GM19328 (cell line): ENCODE results near the gene TECPR1.
"Not testable (repeated sequence)": the region's sequence is repeated elsewhere in the genome, so short reads cannot be mapped to it uniquely, and the experiment has no call there.

ENCODE experiments used
- ATAC-seq: cut with Tn5 transposase; IDR thresholded peaks from one replicate; pipeline ENCODE4 v1.9.1; 2021; ENCODE audit warnings: mild to moderate bottlenecking, moderate library complexity; ENCODE audit not compliant: unreplicated experiment

The TECPR1 gene

DNA sequence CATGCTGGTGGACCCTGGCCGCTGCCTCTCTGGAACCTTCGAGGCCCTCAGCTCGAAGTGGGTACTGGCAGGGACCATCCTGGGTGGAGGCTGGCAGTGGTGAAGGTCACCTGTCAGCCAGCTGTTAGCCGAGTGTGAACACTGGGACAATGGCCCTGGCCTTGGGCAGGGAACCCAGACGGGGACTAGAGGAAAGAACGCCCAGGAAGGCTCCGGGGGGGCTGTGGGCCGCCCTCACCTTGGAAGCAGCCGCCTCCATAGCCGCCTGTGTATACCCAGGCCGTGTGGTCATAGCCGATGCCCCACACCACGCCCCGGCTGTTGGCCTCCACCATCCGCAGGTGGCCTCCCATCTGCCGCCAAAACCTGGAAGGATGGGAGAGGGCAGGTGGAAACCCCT is 23.2 kb downstream of the TECPR1 start:
- no peak for ATAC-seq

DNA sequence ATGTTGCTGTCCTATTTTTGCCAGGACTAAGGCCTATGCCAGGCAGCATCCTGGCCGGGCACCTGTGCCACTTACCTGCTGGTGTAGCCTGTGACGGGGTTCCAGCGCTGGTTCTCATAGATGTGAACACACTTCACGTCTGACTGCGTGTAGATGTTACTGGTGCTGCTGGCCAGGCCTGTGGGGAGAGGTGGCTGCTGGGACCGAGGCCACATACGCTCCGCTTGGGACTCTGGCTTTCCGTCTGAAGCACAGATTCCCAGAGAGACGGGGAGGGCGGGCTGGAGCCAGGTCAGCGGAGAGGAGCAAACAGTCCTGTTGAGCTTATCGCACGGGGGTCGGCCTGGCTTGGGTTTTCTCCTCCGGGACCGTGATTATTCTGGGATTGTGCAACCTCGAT is 24.1 kb downstream of the TECPR1 start:
- ATAC-seq = no peak

DNA sequence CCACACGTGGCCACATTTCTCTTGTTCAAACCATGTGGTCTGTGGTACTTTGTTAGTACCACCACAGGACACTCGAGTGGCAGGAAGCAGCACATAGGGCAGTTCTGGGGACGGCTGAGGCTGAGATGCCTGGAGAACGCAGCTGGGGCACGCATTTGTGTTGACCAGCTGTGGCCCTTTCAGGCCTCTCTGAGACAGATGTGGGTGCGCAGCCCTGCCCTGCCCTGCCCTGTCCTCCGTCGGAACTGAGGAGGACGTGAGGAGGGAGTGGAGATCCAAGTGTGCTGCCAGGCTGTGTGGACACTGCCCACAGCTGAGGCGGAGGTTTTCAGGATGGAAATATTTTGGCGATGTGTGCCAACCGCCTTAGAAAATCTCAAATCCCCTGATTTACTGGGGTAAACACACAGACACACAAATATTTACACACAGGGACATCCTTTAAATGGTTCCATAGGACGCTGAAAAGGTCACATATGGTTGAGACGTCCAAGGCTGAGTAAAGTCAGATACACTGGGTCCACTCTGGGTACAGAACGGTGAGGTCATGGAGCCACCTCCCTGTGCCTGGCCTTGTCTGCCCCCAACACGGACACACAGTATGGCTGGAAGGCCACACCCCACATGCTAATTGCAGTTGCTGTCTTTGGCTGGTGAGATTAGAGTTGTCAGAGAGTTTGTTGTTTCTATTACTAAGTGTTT is 26.0 kb downstream of the TECPR1 start:
- no peak for ATAC-seq

DNA sequence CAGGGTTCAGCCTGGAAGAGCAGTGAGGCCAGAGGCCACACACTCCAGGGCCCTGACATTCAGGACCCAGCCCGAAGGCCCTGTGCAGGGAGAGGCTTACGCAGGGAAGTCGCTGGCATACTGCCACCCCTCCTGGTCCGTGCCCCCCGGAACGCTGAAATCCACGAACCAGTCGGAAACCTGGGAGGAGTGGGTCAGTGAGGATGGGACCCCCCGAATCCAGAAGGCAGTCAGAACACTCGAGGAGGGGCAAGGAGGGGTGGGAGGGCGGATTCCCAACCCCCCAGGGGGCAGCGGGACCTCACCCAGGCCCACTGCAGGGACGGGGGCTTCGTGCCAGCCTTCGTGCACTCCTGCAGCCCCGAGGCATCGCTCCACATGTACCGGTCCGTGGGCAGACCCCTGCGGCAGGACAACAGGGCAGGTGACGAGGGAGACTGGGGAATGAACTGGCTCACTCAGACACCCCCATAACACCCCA is 27.3 kb downstream of the TECPR1 start:
- ATAC-seq = no peak

DNA sequence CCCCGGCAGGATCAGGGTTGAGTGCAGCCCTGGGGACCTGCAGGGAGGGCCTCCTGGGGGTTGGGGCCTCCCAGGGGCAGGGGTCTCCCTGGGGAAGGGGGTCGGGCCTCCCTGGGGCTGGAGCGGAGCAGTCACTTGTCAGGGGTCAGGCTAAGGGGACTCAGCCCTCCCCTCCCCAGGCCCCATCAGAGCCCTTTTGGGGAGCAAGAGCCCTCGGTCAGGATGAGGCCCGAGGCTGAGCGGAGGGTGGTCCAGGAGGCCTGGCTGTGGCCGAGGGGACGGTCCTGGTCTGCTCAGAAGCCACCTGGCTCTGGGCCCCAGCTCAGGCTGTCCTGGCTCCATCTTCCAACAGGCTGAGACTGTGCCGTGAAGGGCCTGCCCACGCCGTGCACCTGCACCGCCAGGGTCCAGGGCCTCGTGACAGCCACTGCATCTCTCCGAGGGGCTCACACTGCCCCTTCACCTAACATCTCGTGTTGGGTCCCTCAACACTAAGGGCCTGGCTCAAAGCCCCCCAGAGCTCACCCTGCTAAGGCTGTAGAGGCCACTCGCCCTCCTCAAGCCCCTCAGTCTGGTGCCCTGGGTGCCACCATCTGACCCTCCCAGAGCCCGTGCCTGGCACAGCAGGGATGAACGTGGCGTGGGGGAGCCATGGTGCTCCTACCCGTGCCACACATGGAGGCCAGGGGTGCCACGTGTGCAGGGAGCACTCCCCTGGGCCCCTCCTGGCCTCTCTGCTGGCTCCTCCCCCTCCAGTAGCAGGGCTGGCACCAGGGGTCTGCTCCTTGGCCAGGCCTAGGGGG is 27.9 kb downstream of the TECPR1 start:
- ATAC-seq = no peak

DNA sequence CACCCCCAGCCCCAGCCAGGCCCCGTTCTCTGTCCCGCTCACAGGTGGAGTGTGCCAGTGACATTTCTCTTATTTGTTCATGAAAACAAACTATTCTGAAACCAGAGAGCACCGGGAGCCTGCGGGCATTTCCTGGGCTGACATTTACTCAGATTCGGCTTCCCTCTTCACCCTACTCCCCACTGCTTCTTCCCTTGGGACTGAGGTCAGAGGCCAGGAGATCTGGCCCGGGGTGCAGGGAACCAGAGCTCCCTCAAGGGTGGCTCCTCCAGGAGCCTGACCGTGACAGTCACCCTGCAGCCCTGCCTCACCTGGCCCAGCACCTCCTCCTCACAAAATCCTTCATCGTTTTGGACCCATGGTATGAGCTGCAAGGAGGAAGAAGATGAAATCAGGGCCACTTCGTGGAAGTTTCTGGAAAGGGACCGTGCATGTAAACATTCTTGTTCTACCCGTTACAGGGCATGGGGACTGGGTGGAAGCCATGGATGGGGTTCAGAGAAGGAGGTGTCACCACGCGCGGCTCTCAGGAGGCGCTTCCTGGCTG is 28.6 kb downstream of the TECPR1 start:
- no peak for ATAC-seq

DNA sequence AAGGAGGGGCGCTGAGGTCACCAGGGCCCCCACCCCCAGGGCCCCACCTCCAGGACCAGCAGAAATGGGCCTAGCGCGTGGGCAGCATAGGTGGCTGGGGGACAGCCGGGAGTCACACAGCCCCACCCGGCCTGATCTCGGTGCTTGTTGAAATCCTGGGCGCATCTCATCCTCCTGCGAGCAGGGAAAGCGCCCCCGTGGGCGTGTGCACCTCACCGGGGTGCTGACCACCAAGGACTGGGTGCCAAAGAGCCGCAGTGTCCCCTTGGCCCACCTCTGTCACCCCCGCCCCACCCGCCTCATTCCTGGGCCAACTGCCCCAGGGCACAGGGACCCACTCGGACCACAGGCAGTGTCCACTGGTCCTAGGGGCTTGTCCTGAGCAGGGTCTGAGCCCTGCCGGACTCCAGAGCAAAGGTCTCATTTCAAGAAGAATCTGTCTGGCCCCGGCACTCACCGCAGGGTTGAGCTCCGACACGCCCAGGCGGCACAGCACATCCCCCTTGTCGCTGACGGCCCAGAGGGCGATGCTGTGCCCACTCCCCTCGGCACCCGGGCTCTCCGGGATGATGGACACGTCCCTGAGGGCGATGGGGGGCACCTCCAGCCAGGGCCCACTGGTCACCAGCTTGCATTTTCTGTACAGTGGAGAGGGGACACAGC is 29.4 kb downstream of the TECPR1 start:
- no peak for ATAC-seq

DNA sequence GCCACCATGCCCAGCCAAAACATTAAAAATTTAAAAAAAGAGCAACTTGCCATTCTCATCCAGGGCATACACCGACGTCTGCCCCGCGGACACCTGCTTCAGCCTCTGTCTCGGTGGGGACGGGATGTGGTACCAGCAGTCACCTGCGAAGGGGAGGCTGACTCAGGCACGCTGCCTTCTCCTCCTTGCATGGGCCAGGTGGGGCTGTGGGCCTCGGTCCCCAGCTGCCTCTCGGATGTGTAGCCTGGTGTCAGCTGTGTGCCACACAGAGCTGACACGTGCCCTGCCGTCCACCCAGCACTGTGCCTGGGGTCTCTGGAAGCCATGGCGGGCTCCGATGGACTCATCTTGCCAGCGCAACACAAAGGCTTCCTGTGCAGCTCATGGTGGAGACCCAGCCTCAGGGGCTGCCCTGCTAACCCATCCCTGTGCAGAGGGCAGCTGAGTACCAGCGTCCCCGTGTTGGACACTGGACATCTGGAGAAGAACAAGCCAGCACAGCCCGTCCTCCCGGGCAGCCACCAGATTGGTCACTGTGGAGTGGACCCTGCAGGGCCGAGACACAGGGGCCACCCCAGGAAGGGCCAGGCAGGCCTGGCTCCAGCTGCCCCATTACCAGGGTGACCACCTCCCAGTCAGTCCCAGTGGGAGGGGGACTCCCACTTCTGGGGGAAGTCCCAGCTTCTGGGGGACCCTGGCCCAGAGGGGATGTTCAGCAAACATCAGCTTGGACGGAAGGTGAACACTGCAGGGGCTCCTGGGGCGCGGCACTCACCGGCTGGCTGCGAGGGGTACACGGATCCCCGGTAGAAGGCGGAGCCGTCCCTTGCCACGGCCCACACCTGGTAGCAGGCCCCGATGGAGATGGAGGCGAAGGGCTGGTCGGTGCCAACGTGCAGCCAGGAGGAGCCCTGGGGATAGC is 30.2 kb downstream of the TECPR1 start:
- no peak for ATAC-seq

DNA sequence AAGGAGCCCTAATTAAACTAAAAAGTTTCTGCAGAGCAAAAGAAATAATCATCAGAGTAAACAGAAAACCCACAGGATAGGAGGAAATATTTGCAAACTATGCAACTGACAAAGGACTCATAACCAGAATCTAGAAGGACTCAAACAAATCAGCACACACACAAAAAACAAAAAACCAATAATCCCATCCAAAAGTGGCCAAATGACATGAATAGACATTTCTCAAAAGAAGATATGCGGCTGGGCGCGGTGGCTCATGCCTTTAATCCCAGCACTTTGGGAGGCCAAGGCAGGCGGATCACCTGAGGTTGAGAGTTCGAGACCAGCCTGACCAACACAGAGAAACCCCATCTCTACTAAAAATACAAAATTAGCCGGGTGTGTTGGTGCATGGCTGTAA is 32.6 kb downstream of the TECPR1 start:
- not testable (repeated sequence) for ATAC-seq

DNA sequence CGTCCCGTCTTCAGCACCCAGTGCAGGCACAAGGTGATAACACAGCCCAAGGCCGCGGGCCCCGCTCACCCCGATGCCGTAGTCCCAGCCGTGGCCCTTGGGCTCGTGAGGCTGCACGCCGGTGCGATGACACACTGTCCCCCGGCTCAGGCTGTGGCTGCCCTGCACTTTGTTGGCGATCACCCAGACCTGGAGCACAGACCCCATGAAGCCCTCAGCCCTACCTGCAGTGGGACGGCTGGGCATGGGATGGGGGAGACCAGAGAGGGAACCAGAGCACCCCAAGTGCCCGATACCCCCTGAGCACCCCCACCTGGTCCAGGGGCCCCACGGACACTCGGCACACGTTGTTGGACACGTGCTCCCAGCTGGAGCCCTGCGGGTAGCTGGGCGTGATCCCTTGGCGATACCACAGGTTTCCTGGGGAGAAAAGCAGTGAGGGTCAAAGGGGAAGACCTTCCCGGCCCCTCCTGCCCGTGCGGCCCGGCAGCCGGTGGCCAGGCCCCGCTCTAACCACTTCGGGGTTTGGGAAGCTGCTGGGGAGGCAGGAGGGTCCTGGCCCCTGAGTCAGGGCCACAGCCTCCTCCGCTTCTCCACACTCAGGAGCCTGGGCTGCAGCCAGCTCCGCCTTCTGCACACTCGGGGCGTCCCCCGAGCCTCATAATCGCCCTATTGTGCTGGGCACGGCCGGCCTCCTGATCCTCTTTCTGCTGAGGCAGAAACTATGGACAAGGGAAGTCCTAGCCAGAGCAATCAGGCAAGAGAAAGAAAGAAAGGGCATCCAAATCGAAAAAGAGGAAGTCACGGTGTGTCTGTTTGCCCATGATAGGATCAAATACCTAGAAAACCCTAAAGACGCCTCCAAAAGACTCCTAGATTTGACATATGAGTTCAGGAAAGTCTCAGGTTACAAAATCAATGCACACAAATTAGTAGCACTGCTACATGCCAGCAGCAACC is 34.1 kb downstream of the TECPR1 start:
- ATAC-seq = no peak

DNA sequence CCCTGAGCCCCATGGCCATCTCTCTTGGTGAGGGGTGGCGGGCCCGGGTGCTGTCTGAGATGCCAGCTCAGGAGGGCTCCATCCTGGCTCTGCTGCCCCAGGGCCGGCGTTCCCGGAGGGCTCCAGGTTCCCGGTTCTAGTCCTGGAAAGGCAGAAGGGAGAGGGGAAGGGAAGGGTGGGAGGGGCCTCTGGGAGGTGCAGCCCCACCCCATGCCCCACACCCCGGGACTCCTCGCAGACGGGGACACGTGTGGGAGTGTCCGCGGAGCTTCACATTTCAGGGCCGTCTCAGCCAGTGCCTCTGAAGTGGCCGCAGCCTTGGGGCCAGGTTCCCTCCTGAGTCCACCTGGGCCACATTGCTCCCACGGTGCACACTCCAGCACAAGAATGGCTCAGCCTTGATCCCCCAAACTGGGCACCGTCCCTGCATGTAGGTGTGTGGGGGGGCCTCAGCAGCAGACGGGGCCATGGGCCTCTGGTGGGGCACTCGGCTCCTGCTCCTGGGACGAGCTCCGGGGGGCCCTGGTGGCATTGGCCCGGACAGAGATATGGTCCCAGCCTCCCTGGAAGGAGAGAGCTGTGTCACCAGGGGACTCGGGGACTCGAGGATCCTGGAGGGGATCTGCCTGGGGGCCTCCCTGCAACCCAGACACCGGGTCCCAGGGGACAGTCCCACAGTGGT is 35.0 kb downstream of the TECPR1 start:
- ATAC-seq = no peak

DNA sequence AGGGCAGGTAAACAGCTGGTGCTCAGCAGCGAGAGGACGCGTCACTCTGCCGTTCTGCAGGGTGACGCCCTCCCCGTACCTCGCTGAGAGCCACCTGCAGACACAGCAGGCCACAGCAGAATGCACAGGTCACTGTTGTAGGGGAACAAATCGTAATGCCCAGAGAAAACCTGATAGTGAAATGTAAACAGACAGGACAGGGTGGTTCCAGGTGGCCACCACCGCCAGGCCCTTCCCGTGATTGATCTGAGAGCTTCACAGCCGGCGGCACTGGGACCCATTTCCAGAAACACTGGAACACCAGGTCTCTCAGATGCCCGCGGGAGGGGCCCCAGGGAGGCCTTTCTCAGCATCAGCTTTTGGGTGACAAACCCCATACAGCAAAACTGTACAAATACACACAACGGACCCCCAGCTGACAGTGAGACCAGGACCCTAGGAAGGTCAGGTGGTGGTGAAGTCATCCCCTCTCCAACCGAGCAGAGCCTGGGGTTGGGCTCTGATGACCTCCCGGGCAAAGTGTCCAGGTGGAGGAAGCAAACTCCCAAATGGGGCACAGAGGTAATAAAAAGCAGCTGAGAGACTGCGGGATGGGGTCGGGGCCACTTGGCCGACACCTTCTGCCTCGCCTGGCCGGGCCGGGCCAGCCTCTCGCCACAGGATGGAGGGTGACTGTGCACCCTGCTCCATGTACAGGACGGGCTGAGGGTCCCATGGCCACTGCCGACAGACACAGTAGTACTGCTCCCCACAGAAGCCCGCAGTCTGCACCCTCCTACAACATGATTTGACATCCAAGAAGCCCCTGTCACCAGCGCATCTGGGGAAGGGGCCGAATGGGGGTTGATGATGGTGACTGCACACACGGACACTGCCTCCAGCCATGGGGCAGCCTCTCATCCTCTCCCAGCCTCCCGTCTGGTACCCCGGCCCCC is 36.2 kb downstream of the TECPR1 start:
- ATAC-seq = no peak

DNA sequence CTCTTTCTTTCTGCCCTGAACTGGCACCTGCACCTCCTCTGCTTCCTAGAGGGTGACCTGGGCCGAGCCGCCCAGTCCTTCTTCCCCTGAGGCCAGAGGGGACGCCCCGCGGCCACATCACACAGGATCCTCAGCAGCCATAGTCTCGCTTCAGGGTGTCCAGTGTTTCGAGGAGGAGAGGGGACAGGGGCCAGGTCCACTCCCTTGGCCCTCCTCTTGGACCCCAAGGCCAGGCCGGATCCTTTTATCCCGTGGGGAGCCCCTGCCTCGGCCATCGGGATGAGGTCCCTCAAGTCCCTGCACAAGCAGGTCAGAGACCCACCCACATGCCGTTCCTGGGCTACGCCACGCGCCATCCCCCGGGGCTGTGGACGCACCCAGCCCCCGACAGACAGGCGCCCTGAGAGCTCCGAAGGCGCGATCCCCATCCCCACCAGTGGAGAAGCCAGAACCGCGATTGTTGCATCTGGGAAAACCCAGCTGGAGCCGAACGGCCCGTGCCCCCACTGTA is 37.2 kb downstream of the TECPR1 start:
- no peak for ATAC-seq

DNA sequence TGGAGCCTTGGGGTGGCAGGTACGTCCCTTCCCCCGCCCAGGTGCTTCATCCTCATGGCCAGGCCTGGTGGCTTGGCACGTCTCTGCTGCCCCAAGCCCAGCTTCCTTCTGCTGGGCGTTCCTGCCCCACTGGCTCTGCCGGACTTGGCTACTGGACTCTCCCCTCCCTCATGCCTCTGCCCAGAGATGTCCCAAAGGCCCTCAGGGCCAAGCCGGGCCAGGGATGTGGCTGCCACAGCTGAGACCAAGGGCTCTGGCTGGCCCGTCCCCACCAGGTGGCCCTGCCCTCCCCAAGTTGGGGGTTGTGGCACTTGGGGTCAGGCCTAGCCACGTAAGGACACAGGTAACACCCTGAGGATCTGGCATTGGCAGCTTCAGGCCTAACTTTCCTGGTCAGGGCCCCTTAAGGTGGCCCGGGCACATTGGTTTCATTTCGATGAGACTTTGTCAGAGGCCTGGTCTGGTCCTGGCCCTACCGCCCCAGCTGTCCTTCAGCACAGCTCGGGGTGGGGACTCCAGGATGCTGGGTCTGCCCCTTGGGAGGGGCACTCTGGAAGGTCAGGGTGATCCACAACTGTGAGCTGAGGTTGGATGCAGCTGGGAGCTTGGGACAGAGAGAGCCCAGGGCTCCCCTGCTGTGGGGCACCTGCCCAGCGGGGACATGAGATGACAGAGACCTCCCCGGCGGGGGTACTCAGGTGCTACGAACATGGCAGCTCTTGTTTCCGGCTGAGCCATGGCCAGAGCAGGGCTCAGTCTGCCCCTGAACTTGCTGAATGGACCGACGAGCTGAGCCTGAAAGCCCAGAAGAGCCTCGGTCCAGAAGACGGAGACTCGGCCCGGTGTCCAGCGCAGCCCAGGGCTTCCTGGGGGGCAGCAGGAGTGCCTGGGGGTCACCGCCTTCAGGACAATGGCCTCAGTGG is 37.9 kb downstream of the TECPR1 start:
- ATAC-seq = no peak

DNA sequence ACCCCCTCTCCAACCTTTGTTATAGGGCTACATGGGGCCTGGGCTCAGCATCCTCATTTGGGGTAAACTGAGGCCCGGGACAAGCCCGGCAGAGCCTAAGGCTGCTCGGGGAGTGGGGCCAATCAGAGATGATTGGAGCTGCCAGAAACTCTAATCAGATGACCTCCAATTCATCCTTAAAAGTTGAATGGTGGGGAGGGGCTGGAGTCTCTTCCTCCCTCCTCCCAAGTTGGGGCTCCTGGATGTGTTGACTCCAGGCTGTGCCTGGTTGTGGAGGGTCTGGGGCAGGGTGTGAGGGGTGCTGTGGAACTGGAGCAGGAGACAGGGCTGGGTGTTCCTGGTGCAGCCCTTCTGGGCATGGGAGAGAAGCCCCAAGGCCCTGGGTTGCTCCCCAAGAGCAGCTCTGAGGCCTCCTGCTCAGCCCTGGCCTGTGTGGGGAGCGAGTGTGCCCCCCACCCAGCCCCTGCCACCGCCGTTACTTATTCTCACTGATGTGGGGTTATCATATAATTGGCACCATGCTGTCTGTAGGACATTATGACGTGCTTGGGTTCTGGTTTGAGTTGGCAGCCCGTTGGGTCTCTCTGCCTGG is 38.6 kb downstream of the TECPR1 start:
- no peak for ATAC-seq

DNA sequence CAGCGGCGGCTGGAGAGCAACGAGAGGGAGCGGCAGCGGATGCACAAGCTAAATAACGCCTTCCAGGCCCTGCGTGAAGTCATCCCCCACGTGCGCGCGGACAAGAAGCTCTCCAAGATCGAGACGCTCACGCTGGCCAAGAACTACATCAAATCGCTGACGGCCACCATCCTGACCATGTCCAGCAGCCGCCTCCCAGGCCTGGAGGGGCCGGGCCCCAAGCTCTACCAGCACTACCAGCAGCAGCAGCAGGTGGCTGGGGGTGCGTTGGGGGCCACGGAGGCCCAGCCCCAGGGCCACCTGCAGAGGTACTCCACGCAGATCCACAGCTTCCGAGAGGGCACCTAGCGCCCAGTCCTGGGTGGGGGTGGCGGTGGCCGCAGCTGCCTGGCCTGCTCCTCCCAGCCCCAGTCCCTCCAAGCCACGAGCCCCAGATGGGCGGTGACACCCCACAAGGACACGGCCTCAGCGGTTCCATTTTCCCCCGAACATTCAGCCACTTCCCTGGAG is 39.4 kb downstream of the TECPR1 start:
- ATAC-seq = no peak
